Measurements from ENCODE around the gene CHDH. TPM values are rescaled to one million over a fixed set of nuclear protein-coding genes. Genes with fewer than 3 reads are reported as not detected.

The CHDH gene
- polyA plus RNA-seq, 2 of the 4 experiments (the other 2 are of a cell fraction), result 1.1 to 2.8 TPM

GRCh38 chr3:53821631-53822121 is 24.5 kb downstream of the CHDH start:
- DNase-seq (ENCODE audit: low read depth in 1 of 2, low spot score in 1 of 2) (no peak), FAIRE-seq (no peak), ATAC-seq (peak; percentile 36 to 52; a peak in 5 of 6 replicates)
- 62% methylated on average over 3 of the region's 5 CpGs for WGBS (ENCODE audit: missing lambda C conversion rate)
- ChIA-PET CTCF (interaction anchor here (1.1 kb wide), 1 partner anchor 15 kb away, joined by 3 read pairs; no protein-coding TSS in a partner anchor), POLR2A (no interaction called here)
- no peak for TF ChIP-seq CHD2 (IDR thresholded peaks at IDR 0.05; ENCODE audit: low read length, partially characterized antibody)
- TF ChIP-seq GATA3 (IDR thresholded peaks at IDR 0.05; ENCODE audit: borderline replicate concordance), result no peak
- TF ChIP-seq NFE2L2 (conservative IDR thresholded peaks at IDR 0.05; ENCODE audit: low read length), result no peak
- TF ChIP-seq ZFP36 (IDR thresholded peaks at IDR 0.05; ENCODE audit: borderline replicate concordance, partially characterized antibody), result no peak
- TF ChIP-seq FOSB (CRISPR knock-in tag; IDR thresholded peaks at IDR 0.05), result no peak
- no peak for TF ChIP-seq EP300 (IDR thresholded peaks at IDR 0.05)
- TF ChIP-seq NR3C1 (IDR thresholded peaks at IDR 0.05), result no peak
- TF ChIP-seq CEBPB (IDR thresholded peaks at IDR 0.05), result no peak
- no peak for TF ChIP-seq RAD21 (conservative IDR thresholded peaks at IDR 0.05 in 1 of 2, IDR thresholded peaks at IDR 0.05 in 1 of 2)
- TF ChIP-seq EHF (CRISPR knock-in tag; IDR thresholded peaks at IDR 0.05), result no peak
- H3K27ac ChIP-seq, result no peak overlapping the region
- no peaks in the 10 kb centered on the region for H3K9me3 ChIP-seq
- no peaks in the 10 kb centered on the region for H3K4me1 ChIP-seq
- no peak overlapping the region for H3K4me2 ChIP-seq
- H3K4me3 ChIP-seq, result no peak overlapping the region

GRCh38 chr3:53820756-53821580 is 25.3 kb downstream of the CHDH start:
- POLR2A ChIA-PET, result no interaction called here
- no peak for ATAC-seq
- CTCF ChIA-PET, result interaction anchor here (1.1 kb wide), 2 partner anchors 14 to 24 kb away, joined by 3 to 4 read pairs; no protein-coding TSS in a partner anchor
- FAIRE-seq, result no peak
- no peak for TF ChIP-seq E2F6 (IDR thresholded peaks at IDR 0.05; ENCODE audit: borderline replicate concordance, low read depth)
- TF ChIP-seq FOXS1 (CRISPR knock-in tag; IDR thresholded peaks at IDR 0.05), result no peak
- TF ChIP-seq FOSL2 (IDR thresholded peaks at IDR 0.05), result no peak
- TF ChIP-seq FOSL2 (CRISPR knock-in tag; IDR thresholded peaks at IDR 0.05), result no peak
- no peak for TF ChIP-seq SMC3 (IDR thresholded peaks at IDR 0.05)
- no peak for TF ChIP-seq RAD21 (conservative IDR thresholded peaks at IDR 0.05 in 1 of 2, IDR thresholded peaks at IDR 0.05 in 1 of 2)
- TF ChIP-seq CBX2 (IDR thresholded peaks at IDR 0.05; ENCODE audit: borderline replicate concordance, low read depth), result no peak
- no peak for TF ChIP-seq ELK1 (IDR thresholded peaks at IDR 0.05; ENCODE audit: low read depth, low read length)
- no peak for TF ChIP-seq MYC (IDR thresholded peaks at IDR 0.05; ENCODE audit: borderline replicate concordance, low read length)
- no peak for TF ChIP-seq ATOH8 (CRISPR knock-in tag; IDR thresholded peaks at IDR 0.05; ENCODE audit: low read depth)
- TF ChIP-seq USF2 (IDR thresholded peaks at IDR 0.05), result no peak
- no peak for TF ChIP-seq NR3C1 (IDR thresholded peaks at IDR 0.05)
- TF ChIP-seq CHD4 (IDR thresholded peaks at IDR 0.05; ENCODE audit: borderline replicate concordance), result no peak
- no peak for TF ChIP-seq RCOR1 (IDR thresholded peaks at IDR 0.05; ENCODE audit: low read depth, low read length)
- no peak for TF ChIP-seq CEBPB (IDR thresholded peaks at IDR 0.05)
- TF ChIP-seq CHD2 (IDR thresholded peaks at IDR 0.05; ENCODE audit: low read length, partially characterized antibody), result no peak
- Histone ChIP-seq H3K4me2 (no peak overlapping the region), H3K9me3 (no peaks in the 10 kb centered on the region), H3K4me3 (no peak overlapping the region), H3K4me1 (no peaks in the 10 kb centered on the region), H3K27ac (no peak overlapping the region)
- DNase-seq (ENCODE audit: low read depth in 1 of 2, low spot score in 1 of 2), result no peak
- WGBS (ENCODE audit: missing lambda C conversion rate), result 74% methylated on average over 8 of the region's 21 CpGs

Measured in A549 (cell line).